GM19351 (cell line): ENCODE results near the gene NMD3.

ENCODE experiments used
- ATAC-seq: cut with Tn5 transposase; IDR thresholded peaks from one replicate; pipeline ENCODE4 v1.9.1; 2021; ENCODE audit warnings: mild to moderate bottlenecking, moderate library complexity; ENCODE audit not compliant: unreplicated experiment

Gene NMD3

DNA sequence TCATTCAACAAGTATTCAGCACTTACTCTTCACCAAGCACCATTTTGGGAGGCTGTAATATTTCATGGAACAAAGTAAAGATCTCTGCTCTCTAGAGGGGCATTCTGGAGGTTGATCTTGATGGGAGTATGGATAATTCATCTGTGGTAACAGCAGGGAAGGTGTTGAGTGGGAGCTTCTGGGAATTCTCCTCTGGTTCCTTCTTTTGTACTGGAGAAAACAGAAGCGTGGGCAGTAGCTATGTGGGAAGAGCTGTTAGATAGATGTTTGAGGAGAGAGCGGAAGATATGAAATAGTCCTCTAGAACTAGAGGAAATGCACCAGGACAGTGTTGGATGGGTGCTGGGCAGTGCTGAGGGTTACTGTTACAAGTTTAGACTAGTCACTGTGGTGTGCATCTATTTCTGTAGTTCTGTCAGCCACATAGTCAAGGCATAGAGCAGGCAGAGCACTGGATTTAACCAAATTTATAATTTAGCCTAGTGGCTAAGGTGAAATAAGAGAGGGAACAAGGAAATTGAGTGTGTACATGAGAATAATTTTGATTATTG, 9.6 kb downstream of the NMD3 start:
- no peak for ATAC-seq

DNA sequence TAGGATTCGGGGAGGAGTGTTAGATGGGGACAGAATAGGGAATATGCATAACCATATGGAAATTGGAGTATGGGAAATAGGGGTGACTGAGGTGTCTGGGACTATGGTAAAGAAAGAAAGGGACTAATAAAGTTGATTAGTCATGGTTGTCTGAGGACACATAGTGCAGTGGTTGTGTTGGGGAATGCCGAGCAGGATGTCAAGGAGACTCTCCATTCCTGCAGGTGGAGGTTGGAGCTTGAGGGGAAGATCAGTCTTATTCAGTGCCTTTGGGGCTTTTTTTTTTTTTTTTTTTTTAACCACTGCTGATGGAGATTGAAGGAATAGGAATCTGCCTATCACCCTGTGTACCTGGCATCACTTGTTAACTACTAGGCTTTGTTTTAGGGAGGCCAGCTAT, 10.8 kb downstream of the NMD3 start:
- ATAC-seq: no peak

DNA sequence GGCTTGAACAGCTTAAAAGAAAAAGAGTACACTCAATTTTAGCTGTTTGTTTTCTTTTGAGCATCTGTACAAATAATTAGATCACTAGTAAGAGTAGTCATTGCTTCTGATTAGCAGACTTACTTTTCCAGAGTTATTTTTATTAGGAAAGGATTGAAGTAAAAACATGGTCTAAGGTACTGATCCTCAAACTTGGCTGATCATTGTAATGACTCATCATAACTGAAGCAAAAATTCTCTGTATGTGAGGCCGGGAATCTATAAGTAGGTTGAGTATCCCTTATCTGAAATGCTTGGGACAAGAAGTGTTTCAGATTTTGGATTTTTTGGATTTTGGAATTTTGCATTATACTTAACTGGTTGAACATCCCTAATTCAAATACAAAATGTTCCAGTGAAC, 12.4 kb downstream of the NMD3 start:
- ATAC-seq: no peak

DNA sequence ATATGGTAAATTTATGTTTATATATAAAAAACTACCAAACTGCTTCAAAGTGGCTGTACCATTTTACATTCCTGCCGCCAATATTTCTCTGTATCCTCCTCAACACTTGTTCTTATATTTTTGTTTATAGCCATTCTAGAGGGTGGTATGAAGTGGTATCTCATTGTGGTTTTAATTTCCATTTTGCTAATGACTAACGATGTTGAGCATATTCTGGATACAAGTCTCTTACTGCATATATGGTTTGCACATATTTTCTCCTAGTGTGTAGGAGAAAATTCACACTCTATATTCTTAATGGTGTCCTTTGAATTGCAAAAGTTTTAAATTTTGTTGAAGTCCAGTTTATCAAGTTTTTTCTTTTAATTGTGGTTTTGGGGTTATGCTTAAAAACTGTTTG, 15.1 kb downstream of the NMD3 start:
- no peak for ATAC-seq

GRCh38 chr3:161239700-161240099, 18.6 kb downstream of the NMD3 start:
- ATAC-seq: no peak

GRCh38 chr3:161244538-161244937, 23.4 kb downstream of the NMD3 start:
- no peak for ATAC-seq

GRCh38 chr3:161247049-161247448, 25.9 kb downstream of the NMD3 start:
- no peak for ATAC-seq

DNA sequence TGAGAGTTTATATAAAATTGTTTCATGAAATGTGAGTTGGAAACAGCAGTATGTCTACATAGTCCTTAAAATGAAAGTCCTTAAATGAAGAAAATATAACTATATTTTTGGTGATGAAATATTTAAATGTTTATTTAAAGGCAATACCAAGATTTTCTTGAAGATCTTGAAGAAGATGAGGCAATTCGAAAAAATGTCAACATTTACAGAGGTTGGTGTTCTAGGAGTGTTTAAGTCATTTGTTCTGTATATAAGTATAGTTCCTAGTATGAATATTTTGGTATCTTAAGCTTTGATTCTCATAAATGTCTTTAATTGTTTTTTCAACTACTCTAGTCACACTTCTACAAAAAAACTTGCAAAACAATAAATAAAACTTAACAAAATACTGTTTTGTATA, 29.0 kb downstream of the NMD3 start:
- no peak for ATAC-seq

DNA sequence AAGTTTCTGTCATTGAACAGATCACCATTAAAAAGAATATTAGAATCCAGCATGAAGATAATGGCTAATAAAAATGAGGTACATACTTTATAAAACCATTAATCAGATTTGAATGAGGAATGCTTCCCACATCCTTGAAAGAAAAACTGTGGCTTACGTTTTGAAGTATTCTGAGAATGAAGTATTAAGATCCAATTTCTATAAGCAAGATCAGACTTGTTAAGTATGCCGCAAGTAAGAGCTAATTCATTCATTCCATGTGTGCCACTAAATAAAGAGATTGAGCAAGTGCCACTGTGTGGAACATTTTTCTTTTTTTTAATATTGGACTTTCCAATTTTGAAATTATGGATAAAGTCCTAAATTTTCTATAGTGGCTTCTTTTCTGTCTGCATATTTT, 30.6 kb downstream of the NMD3 start:
- ATAC-seq: no peak

DNA sequence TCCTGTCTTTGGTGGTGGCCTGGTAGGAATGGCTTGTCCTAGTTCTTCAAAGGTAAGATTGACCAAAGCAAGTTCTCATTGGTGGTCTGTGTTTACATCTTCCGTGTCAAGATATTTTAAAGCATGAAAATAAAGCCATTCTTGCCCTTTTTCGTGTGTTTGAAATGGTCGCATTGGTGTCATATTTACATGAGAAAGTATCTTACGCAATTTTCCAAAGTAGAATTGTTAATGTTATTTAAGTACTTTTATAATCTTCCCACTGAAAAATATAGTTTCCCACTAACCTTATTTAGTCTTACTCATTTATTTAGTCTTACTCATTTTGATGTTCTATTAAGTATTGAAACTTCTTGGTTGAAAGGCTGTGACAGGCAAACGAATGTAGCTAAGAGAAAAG, 31.0 kb downstream of the NMD3 start:
- ATAC-seq: no peak

DNA sequence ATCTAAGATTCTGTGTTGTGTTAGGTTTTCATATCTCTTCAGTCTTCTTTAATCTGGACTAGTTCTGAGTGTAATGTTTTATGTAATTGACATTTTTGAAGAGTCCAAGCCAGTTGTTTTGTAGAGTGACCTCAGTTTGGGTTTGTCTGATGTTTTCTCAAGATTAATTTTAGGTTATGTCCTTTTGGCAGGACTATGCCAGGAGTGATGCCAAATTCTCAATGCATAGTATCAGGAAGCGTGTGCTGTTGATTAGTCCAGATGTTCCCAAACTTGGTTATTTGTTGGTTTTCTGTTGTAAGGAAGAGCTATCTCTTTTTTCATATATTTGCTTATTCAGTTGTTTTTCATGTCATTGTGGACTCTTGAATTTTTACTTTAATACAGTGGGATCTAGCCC, 32.6 kb downstream of the NMD3 start:
- no peak for ATAC-seq

DNA sequence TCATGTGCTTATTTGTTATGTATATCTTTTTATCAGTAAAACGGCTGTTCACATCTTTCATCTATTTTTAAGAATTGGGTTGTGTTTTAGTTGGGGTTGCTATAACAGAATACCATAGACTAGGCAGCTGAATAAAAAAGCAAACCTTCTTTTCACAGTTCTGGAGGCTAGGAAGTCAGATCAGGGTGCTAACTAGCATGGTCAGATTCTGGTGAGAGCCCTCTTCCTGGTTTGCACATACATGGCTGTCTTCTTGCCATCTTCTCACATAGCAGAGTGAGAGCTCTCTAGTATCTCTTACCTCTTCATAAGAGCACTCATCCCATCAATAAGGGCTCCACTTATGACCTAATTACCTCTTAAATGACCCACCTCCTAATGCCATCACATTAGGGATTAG, 33.8 kb downstream of the NMD3 start:
- ATAC-seq: no peak

DNA sequence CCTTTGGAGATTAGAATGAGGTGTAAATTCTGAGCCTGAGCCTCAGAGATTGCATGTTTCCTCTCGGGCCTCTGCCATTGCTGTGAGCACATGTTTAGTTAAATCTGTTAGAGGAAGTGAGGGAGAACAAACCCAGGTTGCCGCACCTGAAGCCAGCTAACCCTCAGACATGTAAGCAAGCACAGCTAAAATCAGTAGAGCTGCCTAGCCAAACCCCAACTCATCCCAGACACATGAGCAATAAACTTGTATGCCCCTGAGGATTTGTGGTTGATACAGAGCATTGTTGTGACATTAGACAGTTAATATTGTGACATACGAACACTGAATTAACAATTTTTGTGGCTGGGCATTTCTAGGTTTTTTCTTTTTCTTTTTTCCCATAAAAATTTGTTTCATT, 41.9 kb downstream of the NMD3 start:
- no peak for ATAC-seq

- ATAC-seq: no peak
Measured at GRCh38 chr3:161264852-161265251, 43.7 kb downstream of the NMD3 start.

GRCh38 chr3:161265916-161266571, 44.9 kb downstream of the NMD3 start:
- ATAC-seq: no peak

DNA sequence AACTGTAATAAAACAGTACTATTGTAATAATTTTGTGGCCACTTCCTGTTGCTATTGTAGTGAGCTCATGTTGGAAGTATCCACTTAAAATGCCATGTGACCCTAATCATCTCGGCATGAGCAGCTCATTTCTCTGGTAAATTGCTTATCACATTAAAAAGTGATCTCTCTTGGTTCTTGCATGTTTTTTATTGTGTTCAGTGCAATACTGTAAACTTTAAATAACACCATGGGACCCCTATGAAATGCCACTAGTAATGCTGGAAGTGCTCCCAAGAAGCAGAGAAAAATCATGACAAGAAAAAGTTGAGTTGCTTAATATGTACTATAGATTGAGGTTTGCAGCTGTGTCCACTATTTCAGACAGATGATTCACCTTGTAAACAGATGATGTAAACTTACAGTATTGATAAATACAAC, 45.6 kb downstream of the NMD3 start:
- ATAC-seq: no peak

DNA sequence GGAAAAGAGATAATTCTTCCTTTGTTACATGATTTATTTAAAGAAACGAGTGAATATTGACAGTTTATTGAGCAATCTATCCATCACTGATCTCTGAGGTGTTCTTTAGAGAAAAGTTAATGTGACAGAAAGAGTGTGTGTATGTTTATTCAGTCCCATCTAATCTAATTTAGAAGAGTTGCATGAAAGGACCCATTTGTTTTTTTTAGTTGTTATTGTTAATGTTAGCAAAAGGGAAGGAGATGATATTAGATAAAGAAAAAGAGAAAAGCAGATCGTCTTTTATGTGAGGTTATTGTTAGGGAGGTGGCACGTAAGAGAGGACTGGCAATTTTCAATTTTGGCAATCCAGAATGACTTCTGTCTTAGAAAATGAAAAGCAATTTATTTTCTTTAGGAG, 46.5 kb downstream of the NMD3 start:
- no peak for ATAC-seq

- no peak for ATAC-seq
Measured at GRCh38 chr3:161268601-161269000, 47.5 kb downstream of the NMD3 start.

DNA sequence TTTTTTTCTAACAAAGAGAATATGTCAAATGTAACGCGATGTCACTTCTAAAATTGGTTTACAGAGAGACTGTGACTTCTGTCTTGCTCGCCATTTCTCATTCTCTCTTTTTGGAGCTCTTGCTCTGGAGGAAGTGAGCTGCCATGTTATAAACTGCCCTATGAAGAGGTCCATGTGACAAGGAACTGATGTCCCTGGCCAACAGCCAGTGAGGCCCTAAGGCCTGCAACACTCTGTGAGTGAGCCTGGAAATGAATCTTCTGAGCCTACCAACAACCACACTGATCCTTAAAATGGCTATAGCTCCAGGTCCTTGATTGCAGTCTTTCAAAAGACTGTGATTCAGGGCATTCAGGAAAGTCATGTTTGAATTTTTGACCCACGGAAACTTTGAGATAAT, 49.9 kb downstream of the NMD3 start:
- no peak for ATAC-seq

DNA sequence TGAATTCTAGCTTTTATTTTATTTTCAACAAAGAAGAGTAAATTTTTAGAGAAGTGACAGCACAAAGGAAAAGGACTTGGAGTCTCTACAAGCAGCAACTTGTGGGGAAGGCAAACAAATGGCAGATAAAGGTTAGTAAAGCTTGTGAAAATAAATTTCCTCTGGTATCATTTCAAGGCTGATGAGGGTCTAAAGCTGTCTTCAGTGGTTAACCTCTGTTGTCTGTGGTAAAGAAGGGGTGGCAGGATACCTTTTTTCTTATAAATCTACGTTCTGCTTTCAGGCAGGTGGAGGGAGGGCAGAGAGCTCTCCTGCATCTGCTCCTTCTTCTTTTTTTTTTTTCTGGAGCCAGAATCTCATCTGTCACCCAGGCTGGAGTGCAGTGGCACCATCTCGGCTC, 50.5 kb downstream of the NMD3 start:
- ATAC-seq: no peak

DNA sequence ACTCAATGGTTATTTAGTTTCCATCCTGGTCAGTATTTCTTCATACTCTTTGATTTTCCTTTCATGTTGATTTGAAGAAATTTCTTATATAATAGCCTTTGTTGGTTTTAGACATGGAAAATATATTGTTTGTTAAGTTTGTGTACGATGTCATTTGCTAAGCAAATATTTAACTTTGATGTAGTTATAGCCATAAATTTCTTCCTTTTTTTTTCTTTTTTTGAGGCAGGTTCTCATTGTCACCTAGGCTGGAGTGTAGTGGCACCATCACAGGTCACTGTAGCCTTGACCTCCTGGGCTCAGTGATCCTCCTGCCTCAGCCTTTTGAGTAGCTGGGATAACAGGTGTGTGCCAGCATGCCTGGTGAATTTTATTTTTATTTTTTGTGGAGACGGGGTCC, 51.4 kb downstream of the NMD3 start:
- no peak for ATAC-seq

- ATAC-seq: no peak
Measured at GRCh38 chr3:161273589-161274218, 52.6 kb downstream of the NMD3 start.
